ENCODE data around the gene IL1R2. TPM values are rescaled to one million over a fixed set of nuclear protein-coding genes. Genes with fewer than 3 reads are reported as not detected.

IL1R2 gene
- total and polyA plus RNA-seq, 2 of the 8 experiments (the other 6 are each of a cell fraction or from before 2014, with no cell fraction given): 0.06 TPM; not detected in 1

DNA sequence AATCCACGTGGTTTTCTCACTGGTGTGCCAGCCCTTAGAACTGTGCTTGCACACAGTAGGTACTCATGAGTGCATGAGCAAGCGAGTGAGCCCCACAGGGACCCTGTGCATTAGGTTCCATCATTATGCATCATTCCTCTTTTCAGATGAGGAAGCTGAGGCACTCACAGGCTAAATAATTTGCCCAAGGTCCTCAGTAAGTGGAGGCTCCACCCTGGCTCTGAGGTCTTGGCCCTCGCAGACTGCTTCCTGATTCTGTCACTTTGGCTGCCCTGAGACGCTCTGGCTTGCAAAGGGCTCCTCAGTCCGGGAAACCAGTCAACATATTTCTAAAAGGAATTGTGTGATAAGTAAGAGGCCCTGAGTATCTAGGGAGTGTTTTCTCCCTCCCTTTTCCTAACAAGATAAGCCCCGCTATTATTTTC is 71.7 kb downstream of the IL1R2 start:
- Histone ChIP-seq H2AFZ (ENCODE audit: low read length) (no peak overlapping the region), H2BK5ac (ENCODE audit: low read depth, low read length) (no peak overlapping the region)
- CTCF ChIA-PET (ENCODE audit: partially characterized antibody): interaction anchor here (0.7 to 2.5 kb wide), 3 partner anchors 11 to 238 kb away, joined by 3 to 11 read pairs (median 3); no protein-coding TSS in a partner anchor

More for the DNA sequence above, 71.7 kb downstream of the IL1R2 start:
- WGBS, 2 experiments (ENCODE audit: extremely low coverage in 1 of 2, insufficient coverage in 1 of 2, insufficient read length in 1 of 2, insufficient replicate concordance in 2 of 2, low coverage in 1 of 2, low lambda C conversion rate in 2 of 2, missing lambda C conversion rate in 1 of 2): 84% methylated on average over 6 of the region's 6 CpGs; no CpG with 5 or more reads in 1 of the 2 experiments
- no peak overlapping the region for H3K4me3 ChIP-seq (ENCODE audit: extremely low read depth in 1 of 4, insufficient read depth in 2 of 4, low read depth in 3 of 4, low read length in 4 of 4)
- no peak overlapping the region for H3K4me2 ChIP-seq (ENCODE audit: insufficient read depth in 1 of 2, low read depth in 2 of 2, low read length in 2 of 2)
- no peak overlapping the region for H2BK12ac ChIP-seq (ENCODE audit: low read depth, low read length)
- H3K27ac ChIP-seq (ENCODE audit: low read depth, low read length): no peak overlapping the region
- POLR2A ChIA-PET (ENCODE audit: partially characterized antibody): no interaction called here
- H3K36me3 ChIP-seq (ENCODE audit: control insufficient read depth in 2 of 4, insufficient read depth in 4 of 4, low read length in 3 of 4): no peaks in the 10 kb centered on the region
- H3K4ac ChIP-seq (replicated peaks; ENCODE audit: insufficient read length, low read depth, low read length): no peak overlapping the region
- no peak overlapping the region for H3K14ac ChIP-seq (ENCODE audit: insufficient read length)
- H4K91ac ChIP-seq (replicated peaks; ENCODE audit: insufficient read length, low read length): no peak overlapping the region
- H4K8ac ChIP-seq (ENCODE audit: extremely low read depth, insufficient read depth, low read length): no peak overlapping the region
- no peak overlapping the region for H3K56ac ChIP-seq (replicated peaks; ENCODE audit: insufficient read length, low read depth, low read length)
- H2BK120ac ChIP-seq (replicated peaks; ENCODE audit: low read depth, low read length): no peak overlapping the region
- H4K5ac ChIP-seq (ENCODE audit: insufficient read length, low read depth, low read length): no peak overlapping the region
- TF ChIP-seq NRF1 (IDR thresholded peaks at IDR 0.05; ENCODE audit: low read depth, low read length): no peak
- TF ChIP-seq TAF1 (IDR thresholded peaks at IDR 0.05; ENCODE audit: low read depth, low read length): no peak
- TF ChIP-seq, protein P1, sequence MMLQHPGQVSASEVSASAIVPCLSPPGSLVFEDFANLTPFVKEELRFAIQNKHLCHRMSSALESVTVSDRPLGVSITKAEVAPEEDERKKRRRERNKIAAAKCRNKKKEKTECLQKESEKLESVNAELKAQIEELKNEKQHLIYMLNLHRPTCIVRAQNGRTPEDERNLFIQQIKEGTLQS (IDR thresholded peaks at IDR 0.05; ENCODE audit: insufficient read depth, low read depth, low read length): no peak
- no peak for TF ChIP-seq TCF12 (IDR thresholded peaks at IDR 0.05; ENCODE audit: low read depth, low read length)
- no peak for TF ChIP-seq SUZ12 (IDR thresholded peaks at IDR 0.05; ENCODE audit: low read length)
- no peak for TF ChIP-seq GTF2F1 (IDR thresholded peaks at IDR 0.05; ENCODE audit: borderline replicate concordance, low read depth, low read length)
- no peak for TF ChIP-seq CBX5 (IDR thresholded peaks at IDR 0.05; ENCODE audit: low read depth, low read length)
- TF ChIP-seq RBBP5 (IDR thresholded peaks at IDR 0.05; ENCODE audit: borderline replicate concordance, low read depth, low read length): no peak
- no peak for TF ChIP-seq TAF7 (optimal IDR thresholded peaks at IDR 0.05; ENCODE audit: borderline replicate concordance, low read depth, low read length)
- TF ChIP-seq KDM4A (IDR thresholded peaks at IDR 0.05; ENCODE audit: low read depth, low read length, severe bottlenecking): no peak
- no peaks in the 10 kb centered on the region for H3K79me1 ChIP-seq (ENCODE audit: low read depth, low read length)
- no peaks in the 10 kb centered on the region for H3K79me2 ChIP-seq (ENCODE audit: control insufficient read depth in 1 of 2, insufficient read depth in 2 of 2, low read length in 2 of 2)
- H3K27me3 ChIP-seq (replicated peaks in 1 of 4; ENCODE audit: control insufficient read depth in 3 of 4, extremely low read depth in 1 of 4, insufficient read depth in 3 of 4, low read length in 3 of 4): no peaks in the 10 kb centered on the region
- no peak overlapping the region for H2BK15ac ChIP-seq (ENCODE audit: low read length)
- FAIRE-seq: no peak
- H3K4me1 ChIP-seq (replicated peaks in 1 of 4; ENCODE audit: control insufficient read depth in 3 of 4, insufficient read depth in 4 of 4, low read length in 3 of 4): no peaks in the 10 kb centered on the region
- no peaks in the 10 kb centered on the region for H3K9me3 ChIP-seq (ENCODE audit: insufficient read depth in 2 of 2, low read depth in 1 of 2, low read length in 1 of 2)
- no peak for DNase-seq (ENCODE audit: low read depth in 1 of 2, low spot score in 2 of 2)
- no peak overlapping the region for H3K23ac ChIP-seq (ENCODE audit: insufficient read length)
- no peak overlapping the region for H3K9ac ChIP-seq (replicated peaks in 1 of 4; ENCODE audit: extremely low read depth in 1 of 4, low read depth in 3 of 4, low read length in 3 of 4)
- no peaks in the 10 kb centered on the region for H3K23me2 ChIP-seq (ENCODE audit: low read depth, low read length)
- H2AK5ac ChIP-seq (ENCODE audit: low read depth, low read length): no peak overlapping the region
- H4K20me1 ChIP-seq (replicated peaks in 1 of 2; ENCODE audit: control insufficient read depth in 1 of 2, insufficient read depth in 2 of 2, low read length in 2 of 2): no peaks in the 10 kb centered on the region
- no peak overlapping the region for H3K18ac ChIP-seq (ENCODE audit: extremely low read depth, low read length)
- H2BK20ac ChIP-seq (ENCODE audit: low read length): no peak overlapping the region
